ENCODE results near the gene CYB5RL.

CYB5RL gene, protein sequence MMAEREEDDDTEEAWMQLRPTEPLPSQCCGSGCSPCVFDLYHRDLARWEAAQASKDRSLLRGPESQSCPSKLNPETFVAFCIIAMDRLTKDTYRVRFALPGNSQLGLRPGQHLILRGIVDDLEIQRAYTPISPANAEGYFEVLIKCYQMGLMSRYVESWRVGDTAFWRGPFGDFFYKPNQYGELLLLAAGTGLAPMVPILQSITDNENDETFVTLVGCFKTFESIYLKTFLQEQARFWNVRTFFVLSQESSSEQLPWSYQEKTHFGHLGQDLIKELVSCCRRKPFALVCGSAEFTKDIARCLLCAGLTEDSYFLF

DNA sequence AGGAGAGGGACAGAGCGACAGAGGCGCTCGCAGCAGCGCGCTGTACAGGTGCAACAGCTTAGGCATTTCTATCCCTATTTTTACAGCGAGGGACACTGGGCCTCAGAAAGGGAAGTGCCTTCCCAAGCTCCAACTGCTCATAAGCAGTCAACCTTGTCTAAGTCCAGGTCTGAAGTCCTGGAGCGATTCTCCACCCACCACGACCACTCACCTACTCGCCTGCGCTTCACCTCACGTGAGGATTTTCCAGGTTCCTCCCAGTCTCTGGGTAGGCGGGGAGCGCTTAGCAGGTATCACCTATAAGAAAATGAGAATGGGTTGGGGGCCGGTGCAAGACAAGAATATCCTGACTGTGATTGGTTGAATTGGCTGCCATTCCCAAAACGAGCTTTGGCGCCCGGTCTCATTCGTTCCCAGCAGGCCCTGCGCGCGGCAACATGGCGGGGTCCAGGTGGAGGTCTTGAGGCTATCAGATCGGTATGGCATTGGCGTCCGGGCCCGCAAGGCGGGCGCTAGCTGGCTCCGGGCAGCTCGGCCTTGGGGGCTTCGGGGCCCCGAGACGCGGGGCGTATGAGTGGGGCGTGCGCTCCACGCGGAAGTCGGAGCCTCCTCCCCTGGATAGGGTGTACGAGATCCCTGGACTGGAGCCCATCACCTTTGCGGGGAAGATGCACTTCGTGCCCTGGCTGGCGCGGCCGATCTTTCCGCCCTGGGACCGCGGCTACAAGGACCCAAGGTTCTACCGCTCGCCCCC is at the start of gene CYB5RL, which contains the start of gene MRPL37:
CYB5RL (minus strand) TSS at position 266 of the 754 bp plus-strand sequence. CDS start 4,414 bp downstream, outside the sequence.
MRPL37 (plus strand) TSS at position 403 of the 754 bp plus-strand sequence; CDS start at position 480, 77 bp downstream.
- Histone ChIP-seq H3K27ac (ENCODE audit: low read depth, low read length) (peak within 1 kb of the TSS; percentile 24; the same call in 1 of the 2 replicates), H3K36me3 (ENCODE audit: insufficient read depth, low read length) (no peaks in the 10 kb centered on the region), H3K4me1 (ENCODE audit: control insufficient read depth, insufficient read depth, low read length, unreplicated experiment) (peaks cover 18% of the 10 kb centered on the region), H3K79me2 (ENCODE audit: control insufficient read depth, insufficient read depth, low read length, unreplicated experiment) (peaks cover 47% of the 10 kb centered on the region), H3K27me3 (ENCODE audit: insufficient read depth, low read length) (no peaks in the 10 kb centered on the region), H2AFZ (ENCODE audit: low read length, unreplicated experiment) (peak within 1 kb of the TSS; percentile 98), H3K4me3 (ENCODE audit: low read depth, low read length) (peak within 1 kb of the TSS; percentile 95)

DNA sequence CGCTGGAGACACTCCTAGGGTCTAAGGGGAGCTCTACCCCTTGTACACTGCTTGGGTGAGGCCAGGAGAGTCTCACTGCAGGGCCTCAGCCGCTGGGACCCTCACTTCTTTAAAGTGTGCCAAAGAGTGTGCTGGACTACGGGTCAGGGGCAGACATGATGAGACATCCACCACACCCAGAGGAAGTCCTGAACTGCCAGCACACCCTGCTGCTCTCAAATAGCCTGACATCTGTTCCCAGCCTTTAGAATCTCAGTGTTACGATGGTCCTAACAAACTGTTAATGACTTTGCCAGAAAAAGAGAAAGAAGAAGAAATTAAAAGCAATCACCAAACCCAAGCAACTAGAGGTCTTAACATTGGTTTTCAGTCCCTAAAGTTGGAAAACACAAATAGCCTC is 49.1 kb upstream of the CYB5RL start:
- H3K4me1 ChIP-seq (ENCODE audit: control insufficient read depth, insufficient read depth, low read length, unreplicated experiment) = peaks cover 37% of the 10 kb centered on the region
- H3K27ac ChIP-seq (ENCODE audit: low read depth, low read length) = peak overlapping the region; percentile 35; the same call in 1 of the 2 replicates
- H3K4me3 ChIP-seq (ENCODE audit: low read depth, low read length) = no peak overlapping the region
- H3K36me3 ChIP-seq (ENCODE audit: insufficient read depth, low read length) = no peaks in the 10 kb centered on the region
- no peaks in the 10 kb centered on the region for H3K27me3 ChIP-seq (ENCODE audit: insufficient read depth, low read length)
- no peak overlapping the region for H2AFZ ChIP-seq (ENCODE audit: low read length, unreplicated experiment)
- no peaks in the 10 kb centered on the region for H3K79me2 ChIP-seq (ENCODE audit: control insufficient read depth, insufficient read depth, low read length, unreplicated experiment)

DNA sequence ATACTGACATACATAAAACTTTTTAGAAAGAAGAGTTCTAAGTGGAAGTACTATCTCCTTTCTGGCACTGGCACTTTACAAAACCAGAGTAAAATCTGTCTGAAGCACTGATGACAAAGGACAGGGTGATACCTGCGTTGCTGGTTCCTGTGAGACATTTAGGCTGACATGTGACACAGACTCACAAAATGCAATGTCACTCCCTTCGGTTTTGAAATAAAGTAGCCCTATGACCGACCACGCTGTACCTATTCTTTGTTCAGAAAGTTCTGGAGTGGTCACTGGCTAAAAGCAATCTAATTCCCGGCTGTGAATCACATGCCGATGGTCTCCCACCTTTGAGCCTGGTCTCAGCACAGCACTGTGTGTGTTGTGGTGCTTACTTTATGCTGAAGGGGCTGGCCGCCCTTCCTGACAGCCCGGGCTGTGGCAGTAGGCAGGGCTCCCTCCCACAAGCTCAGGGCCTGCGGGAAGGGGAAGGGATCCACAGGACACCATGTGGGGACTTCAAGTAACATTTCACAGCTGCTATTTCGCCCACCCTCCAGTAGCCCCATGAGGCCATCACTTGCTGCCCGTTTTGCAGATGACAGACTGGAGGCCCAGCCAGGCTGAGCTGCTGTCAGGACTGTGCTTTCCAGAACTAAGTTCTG is 48.2 kb upstream of the CYB5RL start:
- Histone ChIP-seq H2AFZ (ENCODE audit: low read length, unreplicated experiment) (no peak overlapping the region), H3K79me2 (ENCODE audit: control insufficient read depth, insufficient read depth, low read length, unreplicated experiment) (no peaks in the 10 kb centered on the region), H3K27me3 (ENCODE audit: insufficient read depth, low read length) (no peaks in the 10 kb centered on the region), H3K4me3 (ENCODE audit: low read depth, low read length) (no peak overlapping the region), H3K27ac (ENCODE audit: low read depth, low read length) (no peak overlapping the region), H3K36me3 (ENCODE audit: insufficient read depth, low read length) (no peaks in the 10 kb centered on the region), H3K4me1 (ENCODE audit: control insufficient read depth, insufficient read depth, low read length, unreplicated experiment) (peaks cover 29% of the 10 kb centered on the region)

DNA sequence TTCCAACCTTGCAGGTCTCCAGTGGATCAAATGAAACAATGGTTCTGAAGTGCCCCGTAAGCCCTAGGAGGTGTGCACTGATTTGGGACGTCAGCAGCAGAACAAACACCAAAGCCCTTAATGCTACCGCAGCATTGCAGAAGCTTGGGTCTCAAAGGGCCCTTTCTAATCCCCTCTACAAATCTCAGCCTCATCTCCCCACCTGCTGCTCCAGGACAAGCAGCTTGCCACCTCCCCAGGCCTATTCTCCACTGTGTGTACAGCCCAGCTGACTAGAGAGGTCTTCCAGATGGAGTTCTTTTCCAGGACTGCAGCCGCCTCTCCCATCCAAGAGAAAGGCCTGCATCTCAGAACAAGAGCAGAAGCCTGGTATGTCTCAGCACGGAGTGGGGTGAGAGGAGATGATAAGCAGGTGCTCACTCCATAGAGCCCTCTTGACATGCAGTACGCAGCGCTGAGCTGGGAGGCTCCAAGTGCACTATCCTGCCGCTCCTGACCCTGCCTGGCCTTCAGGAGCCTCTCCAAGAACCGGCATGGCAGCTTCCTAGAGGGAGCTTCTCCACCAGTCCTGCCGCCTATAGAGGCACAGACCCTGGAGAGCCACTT is 46.4 kb upstream of the CYB5RL start:
- Histone ChIP-seq H2AFZ (ENCODE audit: low read length, unreplicated experiment) (no peak overlapping the region), H3K36me3 (ENCODE audit: insufficient read depth, low read length) (no peaks in the 10 kb centered on the region), H3K79me2 (ENCODE audit: control insufficient read depth, insufficient read depth, low read length, unreplicated experiment) (no peaks in the 10 kb centered on the region), H3K4me1 (ENCODE audit: control insufficient read depth, insufficient read depth, low read length, unreplicated experiment) (peaks cover 27% of the 10 kb centered on the region), H3K27ac (ENCODE audit: low read depth, low read length) (no peak overlapping the region), H3K27me3 (ENCODE audit: insufficient read depth, low read length) (no peaks in the 10 kb centered on the region), H3K4me3 (ENCODE audit: low read depth, low read length) (no peak overlapping the region)

DNA sequence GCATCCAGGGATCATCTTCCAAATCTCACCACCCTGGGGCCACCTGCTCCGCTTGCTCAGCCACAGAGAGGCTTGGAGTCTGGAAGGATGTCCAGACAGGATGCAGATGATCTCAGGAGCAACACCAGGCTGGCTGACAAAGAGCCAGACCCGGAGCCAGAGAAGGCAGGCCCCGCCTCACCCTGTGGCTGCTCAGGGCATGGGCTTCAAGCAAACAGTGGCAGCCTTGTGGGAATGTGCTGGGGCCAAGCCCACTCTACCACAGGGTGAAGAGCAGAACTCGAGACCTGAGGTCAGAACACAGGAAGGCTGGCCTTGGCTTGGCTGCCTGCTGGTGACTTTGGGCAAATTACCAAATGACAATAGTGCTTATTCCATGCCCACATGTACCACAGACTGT is 45.7 kb upstream of the CYB5RL start:
- H3K27ac ChIP-seq (ENCODE audit: low read depth, low read length) = no peak overlapping the region
- no peaks in the 10 kb centered on the region for H3K27me3 ChIP-seq (ENCODE audit: insufficient read depth, low read length)
- peaks cover 23% of the 10 kb centered on the region for H3K4me1 ChIP-seq (ENCODE audit: control insufficient read depth, insufficient read depth, low read length, unreplicated experiment)
- H3K4me3 ChIP-seq (ENCODE audit: low read depth, low read length) = no peak overlapping the region
- H3K79me2 ChIP-seq (ENCODE audit: control insufficient read depth, insufficient read depth, low read length, unreplicated experiment) = no peaks in the 10 kb centered on the region
- no peaks in the 10 kb centered on the region for H3K36me3 ChIP-seq (ENCODE audit: insufficient read depth, low read length)
- H2AFZ ChIP-seq (ENCODE audit: low read length, unreplicated experiment) = no peak overlapping the region

DNA sequence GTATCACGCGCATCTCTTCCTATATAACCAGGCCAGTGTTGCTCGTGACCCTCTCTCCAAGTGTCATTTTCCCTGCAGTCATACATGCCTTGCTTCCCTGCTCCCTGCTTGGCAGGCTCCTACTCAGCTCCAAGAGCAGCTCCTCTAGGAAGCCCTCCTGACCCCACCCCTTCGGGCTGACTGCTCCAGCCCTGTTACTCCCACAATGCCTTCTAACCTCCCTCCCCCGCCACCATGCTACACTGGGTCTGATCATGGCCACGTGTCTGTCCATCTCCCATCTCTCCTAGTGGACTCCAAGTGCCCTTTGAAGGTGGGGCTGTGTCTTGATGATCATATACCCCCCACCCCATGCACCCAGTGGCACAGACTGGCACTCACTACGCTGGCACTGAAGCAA is 44.8 kb upstream of the CYB5RL start:
- Histone ChIP-seq H3K27ac (ENCODE audit: low read depth, low read length) (no peak overlapping the region), H3K36me3 (ENCODE audit: insufficient read depth, low read length) (no peaks in the 10 kb centered on the region), H3K27me3 (ENCODE audit: insufficient read depth, low read length) (no peaks in the 10 kb centered on the region), H2AFZ (ENCODE audit: low read length, unreplicated experiment) (no peak overlapping the region), H3K4me1 (ENCODE audit: control insufficient read depth, insufficient read depth, low read length, unreplicated experiment) (peaks cover 16% of the 10 kb centered on the region), H3K79me2 (ENCODE audit: control insufficient read depth, insufficient read depth, low read length, unreplicated experiment) (no peaks in the 10 kb centered on the region), H3K4me3 (ENCODE audit: low read depth, low read length) (no peak overlapping the region)

DNA sequence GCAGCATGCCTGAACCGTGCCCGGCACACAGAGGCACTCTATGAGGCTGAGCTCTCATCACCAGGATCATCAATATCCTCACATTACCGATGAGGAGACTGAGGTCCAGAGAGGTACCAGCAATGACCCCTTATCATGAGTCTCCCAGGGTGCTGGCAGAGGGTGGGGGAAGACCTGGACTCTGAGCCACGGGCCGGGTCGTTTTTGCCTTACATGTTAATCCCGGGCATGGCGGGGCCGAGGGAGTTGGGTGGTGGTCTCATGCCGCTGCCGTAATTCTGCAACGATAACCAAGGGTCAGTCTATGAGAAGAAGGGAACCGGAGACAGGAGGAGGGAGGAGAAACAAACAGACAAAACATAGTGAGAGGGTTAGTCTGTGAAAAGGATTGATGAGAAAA is 43.2 kb upstream of the CYB5RL start:
- Histone ChIP-seq H2AFZ (ENCODE audit: low read length, unreplicated experiment) (no peak overlapping the region), H3K27me3 (ENCODE audit: insufficient read depth, low read length) (no peaks in the 10 kb centered on the region), H3K27ac (ENCODE audit: low read depth, low read length) (no peak overlapping the region), H3K79me2 (ENCODE audit: control insufficient read depth, insufficient read depth, low read length, unreplicated experiment) (no peaks in the 10 kb centered on the region), H3K36me3 (ENCODE audit: insufficient read depth, low read length) (no peaks in the 10 kb centered on the region), H3K4me1 (ENCODE audit: control insufficient read depth, insufficient read depth, low read length, unreplicated experiment) (peaks cover 7% of the 10 kb centered on the region), H3K4me3 (ENCODE audit: low read depth, low read length) (no peak overlapping the region)

DNA sequence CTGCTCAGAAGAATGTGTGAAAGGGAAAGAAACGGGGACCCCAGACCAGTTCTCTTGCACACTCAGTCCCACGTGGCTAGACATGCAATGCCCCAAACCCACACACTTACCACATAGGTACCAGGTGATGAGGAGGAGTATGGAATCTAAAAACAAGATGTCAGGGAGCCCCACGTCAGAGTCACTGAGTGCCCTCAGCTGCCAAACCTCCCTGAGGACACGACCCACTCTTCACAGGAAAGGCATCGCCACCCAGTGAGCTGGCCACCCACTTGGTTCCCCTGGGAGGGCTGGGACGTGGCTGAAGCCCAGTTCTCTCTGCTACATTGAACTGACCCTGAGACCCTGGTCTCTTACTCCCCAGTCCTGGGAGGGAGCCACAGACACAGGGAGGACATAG is 41.5 kb upstream of the CYB5RL start:
- Histone ChIP-seq H3K27ac (ENCODE audit: low read depth, low read length) (no peak overlapping the region), H3K27me3 (ENCODE audit: insufficient read depth, low read length) (no peaks in the 10 kb centered on the region), H3K36me3 (ENCODE audit: insufficient read depth, low read length) (no peaks in the 10 kb centered on the region), H3K4me3 (ENCODE audit: low read depth, low read length) (no peak overlapping the region), H3K79me2 (ENCODE audit: control insufficient read depth, insufficient read depth, low read length, unreplicated experiment) (no peaks in the 10 kb centered on the region), H2AFZ (ENCODE audit: low read length, unreplicated experiment) (no peak overlapping the region), H3K4me1 (ENCODE audit: control insufficient read depth, insufficient read depth, low read length, unreplicated experiment) (peaks cover 7% of the 10 kb centered on the region)

DNA sequence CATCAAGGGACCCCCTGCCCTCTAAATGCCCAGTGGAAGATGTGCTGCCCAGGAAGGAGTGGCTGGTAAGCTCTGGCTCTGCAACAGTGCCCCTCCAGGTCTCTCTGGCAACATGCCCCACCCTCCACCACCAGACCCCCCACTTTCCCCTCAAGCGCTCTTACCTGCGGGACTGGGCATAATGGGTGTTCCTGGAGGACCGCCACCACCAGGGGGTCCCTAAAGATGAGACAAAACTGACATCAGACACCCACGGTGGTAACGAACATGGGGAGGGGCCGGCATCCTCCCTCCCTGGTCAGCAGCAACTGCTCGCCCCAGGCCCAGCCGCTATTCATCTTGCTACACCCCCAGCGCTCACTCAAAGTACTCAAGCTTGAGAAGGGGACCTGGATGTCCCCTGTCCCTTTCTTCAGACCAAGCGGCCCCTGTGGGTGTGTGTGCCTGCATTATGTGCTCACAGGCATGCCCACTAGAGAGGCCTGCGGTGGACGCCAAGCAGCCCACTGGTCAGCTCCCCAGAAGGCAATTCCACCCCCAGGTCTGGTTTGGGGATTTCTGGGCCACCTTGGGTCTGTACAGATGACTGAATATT is 41.0 kb upstream of the CYB5RL start:
- Histone ChIP-seq H2AFZ (ENCODE audit: low read length, unreplicated experiment) (no peak overlapping the region), H3K4me1 (ENCODE audit: control insufficient read depth, insufficient read depth, low read length, unreplicated experiment) (peaks cover 7% of the 10 kb centered on the region), H3K27ac (ENCODE audit: low read depth, low read length) (no peak overlapping the region), H3K79me2 (ENCODE audit: control insufficient read depth, insufficient read depth, low read length, unreplicated experiment) (no peaks in the 10 kb centered on the region), H3K4me3 (ENCODE audit: low read depth, low read length) (no peak overlapping the region), H3K27me3 (ENCODE audit: insufficient read depth, low read length) (no peaks in the 10 kb centered on the region), H3K36me3 (ENCODE audit: insufficient read depth, low read length) (no peaks in the 10 kb centered on the region)

DNA sequence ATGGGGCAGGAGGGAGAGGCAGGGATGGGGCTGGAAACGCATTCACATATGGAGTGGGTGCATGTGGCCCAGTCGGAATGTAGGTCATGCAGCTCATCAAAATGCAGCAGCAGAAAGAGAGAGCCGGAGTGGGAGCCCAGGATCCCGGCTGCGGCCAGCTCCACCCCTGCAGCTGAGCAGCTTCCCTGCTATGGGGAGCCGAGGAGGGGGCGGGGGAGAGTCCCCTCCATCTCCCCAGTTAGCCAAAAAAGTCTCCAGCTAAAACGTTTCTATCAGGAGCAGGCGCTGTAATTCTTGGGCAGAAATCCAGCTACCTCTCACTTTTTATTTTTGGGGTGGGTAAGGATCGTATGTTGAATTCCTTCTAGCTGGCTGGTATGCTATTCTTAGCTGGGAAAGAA is 39.8 kb upstream of the CYB5RL start:
- peaks cover 7% of the 10 kb centered on the region for H3K4me1 ChIP-seq (ENCODE audit: control insufficient read depth, insufficient read depth, low read length, unreplicated experiment)
- no peaks in the 10 kb centered on the region for H3K27me3 ChIP-seq (ENCODE audit: insufficient read depth, low read length)
- H3K27ac ChIP-seq (ENCODE audit: low read depth, low read length) = no peak overlapping the region
- no peaks in the 10 kb centered on the region for H3K36me3 ChIP-seq (ENCODE audit: insufficient read depth, low read length)
- no peaks in the 10 kb centered on the region for H3K79me2 ChIP-seq (ENCODE audit: control insufficient read depth, insufficient read depth, low read length, unreplicated experiment)
- no peak overlapping the region for H2AFZ ChIP-seq (ENCODE audit: low read length, unreplicated experiment)
- no peak overlapping the region for H3K4me3 ChIP-seq (ENCODE audit: low read depth, low read length)

All from ACC112 (cell line).